Prostate gland (tissue), 2 donors: Measurements from ENCODE around the gene PLK5. TPM values are rescaled to one million over a fixed set of nuclear protein-coding genes. Genes with fewer than 3 reads are reported as not detected.
"Not testable (repeated sequence)": the region's sequence is repeated elsewhere in the genome, so short reads cannot be mapped to it uniquely, and the experiment has no call there.

Experiments used
- DNase-seq: peaks from one replicate; pipeline ENCODE4 v3.0.0-alpha.2; 2019; ENCODE audit warnings: low spot score
- H3K27ac ChIP-seq, 2 donors: fragments of 200-600 bp; sonication (generic); 2 replicates each; pipeline ENCODE4 v1.5.1; 2017 to 2019
- H3K27me3 ChIP-seq: fragments of 200-600 bp; sonication (generic); replicated peaks from 2 replicates; pipeline ENCODE4 v1.5.1; 2019; ENCODE audit not compliant: insufficient read depth
- H3K36me3 ChIP-seq, 2 donors: fragments of 200-600 bp; sonication (generic); 1 replicate in 1 of 2; 2 replicates in 1 of 2; pipeline versions ENCODE4 v1.5.1 to v1.8.1; 2017 to 2019
- H3K4me1 ChIP-seq: fragments of 200-600 bp; sonication (generic); replicated peaks from 2 replicates; pipeline ENCODE4 v1.5.1; 2019
- H3K4me3 ChIP-seq, 2 donors: fragments of 200-600 bp; sonication (generic); 2 replicates each; pipeline ENCODE4 v1.5.1; 2017 to 2019
- H3K9me3 ChIP-seq: fragments of 200-600 bp; sonication (generic); 2 replicates; pipeline ENCODE4 v1.5.1; 2017
- CTCF ChIP-seq, 4 experiments: fragments of 200-600 bp in 2 of 4; fragments of 450-650 bp in 2 of 4; sonication (generic) in 2 of 4; IDR thresholded peaks; 1 replicate in 3 of 4; 2 replicates in 1 of 4; pipeline ENCODE4 v1.5.1; 2016 to 2019; ENCODE audit warnings: antibody characterized with exemption in 4 of 4, mild to moderate bottlenecking in 2 of 4, moderate library complexity in 2 of 4
- POLR2A ChIP-seq: fragments of 450-650 bp; IDR thresholded peaks from one replicate; pipeline ENCODE4 v1.6.1; 2016; ENCODE audit warnings: antibody characterized with exemption, mild to moderate bottlenecking
- POLR2AphosphoS5 ChIP-seq: sonication (generic); formaldehyde crosslinking; IDR thresholded peaks from one replicate; pipeline ENCODE4 v1.6.1; 2017; ENCODE audit warnings: antibody characterized with exemption
- WGBS: methylation state at CpG from one replicate; pipeline ENCODE4 v1.1.5; 2018; 5-methylcytosine and 5-hydroxymethylcytosine counted together
- intact Hi-C: fragments of 100-400 bp; cut with DNase I; formaldehyde crosslinking; loops from one replicate; pipeline ENCODE4 v1.14.2; 2022
- total RNA-seq, 2 donors: library from RNA; depleted of rRNA; stranded (reverse); fragments of >200 nt; gene quantifications; one replicate each; pipeline ENCODE4 v1.1.0, GENCODE V29; 2016

Gene PLK5, protein sequence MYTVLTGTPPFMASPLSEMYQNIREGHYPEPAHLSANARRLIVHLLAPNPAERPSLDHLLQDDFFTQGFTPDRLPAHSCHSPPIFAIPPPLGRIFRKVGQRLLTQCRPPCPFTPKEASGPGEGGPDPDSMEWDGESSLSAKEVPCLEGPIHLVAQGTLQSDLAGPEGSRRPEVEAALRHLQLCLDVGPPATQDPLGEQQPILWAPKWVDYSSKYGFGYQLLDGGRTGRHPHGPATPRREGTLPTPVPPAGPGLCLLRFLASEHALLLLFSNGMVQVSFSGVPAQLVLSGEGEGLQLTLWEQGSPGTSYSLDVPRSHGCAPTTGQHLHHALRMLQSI
- total RNA-seq = 10 to 100 TPM in 1 of 2 donors, not detected in 1; 28.8 TPM

DNA sequence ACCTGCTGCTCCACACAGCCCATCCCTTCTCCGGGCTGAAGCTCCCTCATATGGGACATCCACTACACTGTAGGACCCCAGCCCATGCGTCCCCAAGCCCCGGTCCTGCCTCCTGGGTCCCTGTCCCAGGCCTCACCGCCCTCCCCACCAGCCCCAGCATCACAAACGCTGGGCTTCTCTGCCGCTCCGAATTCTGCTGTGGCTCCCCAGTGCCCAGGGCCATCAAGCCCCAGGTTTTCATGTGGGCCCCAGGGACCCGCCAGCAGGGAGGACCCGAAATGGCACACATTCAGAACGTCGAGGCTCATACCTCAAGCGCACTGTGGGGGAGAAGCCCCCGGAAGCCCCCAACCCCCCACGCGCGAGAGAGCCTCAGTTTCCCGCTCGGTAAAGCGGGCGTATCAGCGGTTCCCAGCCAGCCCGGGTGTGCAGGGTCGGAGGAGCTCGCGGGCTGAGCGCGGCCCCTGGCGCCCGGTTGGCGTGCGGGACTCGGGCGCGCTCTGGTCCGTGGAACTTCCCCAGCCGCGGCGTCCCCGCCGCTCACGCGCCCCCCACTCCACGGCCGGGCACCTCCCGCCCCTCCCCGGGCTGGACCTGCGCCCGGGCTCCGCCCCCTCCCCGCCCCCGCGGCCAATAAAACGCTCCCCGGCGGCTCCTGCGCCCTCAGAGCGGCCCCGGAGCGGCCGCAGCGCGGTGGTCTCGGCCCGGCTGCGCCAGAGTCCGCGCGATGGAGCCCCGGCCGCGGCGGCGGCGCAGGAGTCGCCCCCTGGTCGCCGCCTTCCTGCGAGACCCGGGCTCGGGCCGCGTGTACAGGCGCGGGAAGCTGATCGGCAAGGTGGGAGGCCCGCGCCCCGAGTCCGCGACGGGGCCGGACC is at the start of gene PLK5:
TSS of gene PLK5 (plus strand) at position 666 of the 875 bp plus-strand sequence. CDS start 2,920 bp downstream, outside the sequence.
- intact Hi-C loops = no loop called here
- no peaks in the 10 kb centered on the region for H3K36me3 ChIP-seq
- H3K9me3 ChIP-seq = no peaks in the 10 kb centered on the region
- no peak for DNase-seq
- no peaks in the 10 kb centered on the region for H3K4me1 ChIP-seq
- H3K4me3 ChIP-seq = peak within 1 kb of the TSS; percentile 16 to 27
- H3K27ac ChIP-seq = no peak within 1 kb of the TSS
- H3K27me3 ChIP-seq = peaks cover 8% of the 10 kb centered on the region
- TF ChIP-seq CTCF (IDR thresholded peaks at IDR 0.05) (peak in 1 of 4 experiments; percentile 13), POLR2A (no peak)
- 32% methylated on average over 13 of the region's 92 CpGs for WGBS

DNA sequence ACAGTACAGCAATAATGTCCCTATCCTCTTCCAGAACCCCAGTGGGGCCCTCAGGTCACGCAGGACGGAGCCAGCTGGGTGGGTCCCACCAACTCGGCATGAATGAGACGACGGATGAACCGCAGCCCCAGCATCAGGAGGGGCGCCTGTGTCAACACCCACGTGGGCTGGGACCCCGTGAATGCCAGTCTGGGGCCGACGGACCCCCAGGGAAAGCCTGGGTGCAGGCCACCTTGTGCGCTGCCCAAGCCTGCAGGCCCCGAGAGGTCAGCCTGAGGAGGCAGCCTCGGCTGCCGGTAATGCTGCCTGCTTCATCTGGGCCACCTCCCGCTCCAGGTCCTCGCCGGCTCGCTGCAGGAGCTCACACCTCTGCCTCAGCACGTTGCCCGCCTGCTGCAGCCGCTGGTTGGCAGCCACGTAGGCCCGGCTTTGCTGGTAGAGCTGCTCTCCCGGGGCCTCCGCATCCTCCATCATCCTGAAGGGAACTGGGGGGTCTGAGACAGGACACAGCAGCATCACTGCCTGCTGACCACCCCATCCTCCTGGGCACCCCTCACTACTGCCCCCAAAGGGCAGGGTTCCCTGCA is 49.0 kb upstream of the PLK5 start:
- no peaks in the 10 kb centered on the region for H3K9me3 ChIP-seq
- H3K4me3 ChIP-seq = no peak overlapping the region
- intact Hi-C loops = no loop called here
- no peak for DNase-seq
- 89% methylated on average over 20 of the region's 26 CpGs for WGBS
- no peaks in the 10 kb centered on the region for H3K36me3 ChIP-seq
- TF ChIP-seq CTCF (IDR thresholded peaks at IDR 0.05) (no peak), POLR2A (no peak), POLR2AphosphoS5 (no peak)
- H3K4me1 ChIP-seq = peaks cover 13% of the 10 kb centered on the region
- no peak overlapping the region for H3K27ac ChIP-seq
- H3K27me3 ChIP-seq = peaks cover 14% of the 10 kb centered on the region

DNA sequence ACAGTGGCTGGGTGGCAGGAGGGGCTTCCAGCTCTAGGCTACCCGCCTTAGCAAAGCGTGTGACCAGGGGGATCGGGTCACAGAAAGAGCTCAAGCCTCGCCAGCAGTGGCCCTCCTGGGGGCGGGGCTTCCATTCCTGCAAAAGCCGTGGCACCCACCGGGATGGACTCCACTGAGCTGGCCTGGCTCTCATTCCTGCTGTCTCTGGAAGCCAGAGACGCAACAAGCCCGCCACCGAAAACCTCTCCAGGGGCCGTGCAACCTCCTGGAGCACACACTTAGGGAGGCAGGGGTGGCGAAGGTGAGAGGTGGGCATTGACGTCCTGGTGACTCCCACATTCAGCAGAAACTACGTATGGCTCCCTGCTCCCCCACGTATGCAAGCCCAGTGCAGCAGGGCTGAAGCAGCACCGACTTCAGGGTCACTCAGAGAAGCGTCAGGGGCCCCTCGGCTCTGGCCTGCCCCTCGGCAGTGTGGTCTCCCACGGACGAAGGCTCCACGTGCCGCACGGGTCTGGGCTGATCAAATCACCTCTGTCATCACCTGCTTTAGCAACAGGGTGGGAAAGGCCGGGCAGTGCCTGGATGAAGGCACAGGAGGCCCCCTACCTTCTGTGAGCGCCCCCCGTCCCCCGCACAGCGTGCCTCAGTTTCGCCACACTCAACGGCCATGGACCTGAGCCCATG is 48.0 kb upstream of the PLK5 start:
- Histone ChIP-seq H3K36me3 (no peaks in the 10 kb centered on the region), H3K27ac (no peak overlapping the region), H3K27me3 (peaks cover 9% of the 10 kb centered on the region), H3K4me3 (no peak overlapping the region), H3K4me1 (peaks cover 2% of the 10 kb centered on the region), H3K9me3 (no peaks in the 10 kb centered on the region)
- WGBS = 93% methylated on average over 29 of the region's 31 CpGs
- DNase-seq = no peak
- TF ChIP-seq CTCF (IDR thresholded peaks at IDR 0.05) = no peak
- no peak for TF ChIP-seq POLR2A
- TF ChIP-seq POLR2AphosphoS5 = no peak
- intact Hi-C loops = no loop called here

GRCh38 chr19:1477056-1477455 is 46.8 kb upstream of the PLK5 start:
- H3K4me1 ChIP-seq, H3K27ac ChIP-seq, H3K9me3 ChIP-seq, DNase-seq, intact Hi-C loops, H3K27me3 ChIP-seq, H3K36me3 ChIP-seq, H3K4me3 ChIP-seq: not testable (repeated sequence)
- WGBS = 94% methylated on average over 9 of the region's 9 CpGs
